A549 (cell line): Measurements from ENCODE around the gene MYO15A.

Experiments
- BHLHE40 ChIP-seq: IDR thresholded peaks from 2 replicates; pipeline ENCODE4 v1.6.1; 2012; ENCODE audit warnings: low read depth, low read length, inconsistent platforms
- CHD4 ChIP-seq: fragments of 200-600 bp; sonication (generic); IDR thresholded peaks from 2 replicates; pipeline ENCODE4 v1.6.1; 2016; ENCODE audit warnings: antibody characterized with exemption, mild to moderate bottlenecking, borderline replicate concordance
- CTCF ChIP-seq: fragments of >200 bp; sonication (Bioruptor Twin); formaldehyde crosslinking; IDR thresholded peaks from 3 replicates; pipeline ENCODE4 v1.5.1; 2016
- E2F6 ChIP-seq: IDR thresholded peaks from 2 replicates; pipeline ENCODE4 v1.6.1; 2012; ENCODE audit warnings: low read depth, borderline replicate concordance
- ESRRA ChIP-seq: fragments of 150-350 bp; IDR thresholded peaks from 2 replicates; pipeline ENCODE4 v1.6.1; 2014; ENCODE audit warnings: mild to moderate bottlenecking, low read length, borderline replicate concordance
- HEYL ChIP-seq: fragments of 250-450 bp; sonication (Bioruptor Pico); IDR thresholded peaks from 2 replicates; pipeline ENCODE4 v1.8.0; 2021; ENCODE audit warnings: mild to moderate bottlenecking, moderate library complexity
- HMGXB4 ChIP-seq: fragments of 250-450 bp; sonication (Bioruptor Pico); IDR thresholded peaks from 2 replicates; pipeline ENCODE4 v1.5.0; 2021; ENCODE audit warnings: mild to moderate bottlenecking, moderate library complexity, borderline replicate concordance
- JUN ChIP-seq, 2 experiments: fragments of >200 bp; sonication (Bioruptor Twin); formaldehyde crosslinking; IDR thresholded peaks; 2 replicates in 1 of 2; 3 replicates in 1 of 2; pipeline ENCODE4 v1.6.1; 2016 to 2017
- MAX ChIP-seq: IDR thresholded peaks from 2 replicates; pipeline ENCODE4 v1.6.1; 2012
- MYC ChIP-seq: IDR thresholded peaks from 2 replicates; pipeline ENCODE4 v1.6.1; 2012; ENCODE audit warnings: mild to moderate bottlenecking, inconsistent platforms, low read length, improper control_type of control experiment, borderline replicate concordance
- PBX3 ChIP-seq: IDR thresholded peaks from 2 replicates; pipeline ENCODE4 v1.6.1; 2012
- POLR2A ChIP-seq: IDR thresholded peaks from 2 replicates; pipeline ENCODE4 v1.6.1; 2012; ENCODE audit warnings: mild to moderate bottlenecking, low read length
- RFX5 ChIP-seq: fragments of 450-650 bp; IDR thresholded peaks from 2 replicates; pipeline ENCODE4 v1.7.1; 2014; ENCODE audit warnings: antibody characterized with exemption, mild to moderate bottlenecking, moderate library complexity
- SMC3 ChIP-seq: fragments of >200 bp; sonication (Bioruptor Twin); formaldehyde crosslinking; IDR thresholded peaks from 3 replicates; pipeline ENCODE4 v1.6.1; 2018; ENCODE audit warnings: inconsistent platforms

GRCh38 chr17:18191236-18191667, 82.7 kb downstream of the MYO15A start:
- TF ChIP-seq CTCF (no peak), PBX3 (no peak), RFX5 (no peak), MAX (no peak), E2F6 (no peak), BHLHE40 (no peak), CHD4 (no peak), POLR2A (no peak), HEYL (CRISPR knock-in tag) (no peak), HMGXB4 (CRISPR knock-in tag) (no peak), MYC (no peak), JUN (IDR thresholded peaks at IDR 0.05) (no peak), ESRRA (no peak), SMC3 (no peak)
